Heart left ventricle (tissue), 13 donors: ENCODE measurements around the gene CACNA2D3.

Experiments
- CTCF ChIP-seq, 12 donors: fragments of 200-600 bp; sonication (generic) in 4 of 12; IDR thresholded peaks; one replicate each; pipeline versions ENCODE4 v1.5.0 to v1.8.0; 2018 to 2022; ENCODE audit warnings: antibody characterized with exemption in 12 of 12, mild to moderate bottlenecking in 5 of 12
- POLR2A ChIP-seq, 2 donors: fragments of 450-650 bp; IDR thresholded peaks; one replicate each; pipeline ENCODE4 v1.6.1; 2017; ENCODE audit warnings: antibody characterized with exemption in 2 of 2, mild to moderate bottlenecking in 2 of 2, moderate library complexity in 2 of 2
- donor health status: ischemic (EF 13 %, LVEDD 7.1; RV severe dilation, severe dysfunction).
- donor health status: DM: no; HTN: yes; CAD: no.
- donor health status: DM: no; HTN: no; CAD: no.
- donor health status: ischemic (EF 25% LVEDD 6.9; RV normal size, moderate dysfunction).
- donor health status: ischemic (EF 25% LVEDD 5.7; RV mildly dilated, moderate dysfunction).
- donor health status: ischemic (EF 35%, LVEDD 5.7; RV mildly dilated, moderate dysfunction).
- donor health status: nonischemic (EF 11% LVEDD 7.7; RV severe dilation, severe dysfunction).
- donor health status: DM: yes; HTN: yes; CAD: no.
- donor health status: PGD.
- donor health status: ischemic (EF 29% LVEDD 5.4; RV normal size, mild dysfunction).
- donor health status: nonischemic (EF 23%, LVEDD 6.1; RV moderate dilation, normal function).

GRCh38 chr3:54214845-54215244, 92.5 kb downstream of the CACNA2D3 start:
- TF ChIP-seq CTCF (IDR thresholded peaks at IDR 0.05) (no peak), POLR2A (IDR thresholded peaks at IDR 0.05) (no peak)
